ENCODE data around the gene INPP5A. TPM values are rescaled to one million over a fixed set of nuclear protein-coding genes. Genes with fewer than 3 reads are reported as not detected.

Gene INPP5A
- total RNA-seq, 1 experiment from 2014 or later, result 16.0 TPM

DNA sequence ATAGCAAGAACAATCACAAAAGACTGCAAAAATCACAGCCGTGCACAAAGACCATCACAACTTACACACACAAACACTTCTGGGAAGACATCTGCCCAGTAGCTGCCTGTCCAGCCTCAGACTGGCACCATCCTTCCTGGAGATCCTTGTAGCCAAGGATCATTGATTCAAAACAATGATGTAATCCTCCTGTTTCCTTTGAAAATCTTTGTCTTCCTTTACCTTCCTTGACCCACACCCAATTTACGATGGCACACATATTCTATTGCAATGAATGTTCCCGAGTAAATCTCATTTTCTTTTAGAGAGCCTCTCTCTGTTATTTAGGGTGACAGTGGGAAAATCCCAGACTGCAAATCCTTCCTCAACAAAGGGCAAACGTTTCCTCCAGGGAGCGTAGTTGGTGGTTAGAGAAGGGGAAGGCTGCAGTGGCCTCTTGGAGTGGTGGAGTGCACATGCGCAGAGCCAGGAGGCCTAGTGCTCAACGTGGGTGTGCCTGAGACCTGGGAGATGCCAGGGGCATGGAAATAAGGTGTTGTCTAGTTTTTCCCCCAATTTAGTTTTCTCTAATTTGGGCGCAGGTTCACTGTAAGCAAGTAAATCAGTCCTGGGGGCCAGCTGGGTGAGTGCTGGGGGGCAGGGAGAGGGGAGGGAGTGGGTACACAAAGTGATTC is 3.1 kb upstream of the INPP5A start:
- no peak for DNase-seq (ENCODE audit: low read depth)

DNA sequence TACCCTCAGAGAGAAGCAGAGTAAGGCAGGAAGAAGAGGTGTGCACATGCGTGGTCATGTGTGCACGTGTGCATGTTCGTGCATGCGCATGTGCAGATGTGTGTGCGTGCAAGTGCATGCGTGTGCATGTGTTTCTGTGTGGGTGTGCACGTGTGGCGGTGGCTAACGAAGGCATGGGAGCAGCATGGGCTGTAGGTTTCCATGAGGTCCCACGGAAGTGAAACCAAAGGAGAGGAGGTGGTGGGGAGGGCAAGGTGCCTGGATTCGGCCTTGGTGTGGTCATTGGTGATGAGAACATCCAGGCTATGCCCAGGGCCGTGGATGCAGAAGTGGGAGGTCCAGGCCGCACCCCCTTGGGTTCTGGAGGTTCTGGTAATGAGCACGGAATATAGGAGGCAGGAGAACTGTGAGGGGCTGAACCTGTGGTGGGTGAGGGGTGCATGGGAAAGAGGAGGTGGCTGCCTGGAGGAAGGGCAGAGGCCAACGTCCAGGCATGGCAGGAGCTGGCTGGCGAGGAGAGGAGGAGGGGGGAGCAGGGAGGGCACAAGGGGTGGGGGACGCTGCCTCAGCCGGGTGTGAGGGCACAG is 2.4 kb upstream of the INPP5A start:
- DNase-seq (ENCODE audit: low read depth), result no peak

DNA sequence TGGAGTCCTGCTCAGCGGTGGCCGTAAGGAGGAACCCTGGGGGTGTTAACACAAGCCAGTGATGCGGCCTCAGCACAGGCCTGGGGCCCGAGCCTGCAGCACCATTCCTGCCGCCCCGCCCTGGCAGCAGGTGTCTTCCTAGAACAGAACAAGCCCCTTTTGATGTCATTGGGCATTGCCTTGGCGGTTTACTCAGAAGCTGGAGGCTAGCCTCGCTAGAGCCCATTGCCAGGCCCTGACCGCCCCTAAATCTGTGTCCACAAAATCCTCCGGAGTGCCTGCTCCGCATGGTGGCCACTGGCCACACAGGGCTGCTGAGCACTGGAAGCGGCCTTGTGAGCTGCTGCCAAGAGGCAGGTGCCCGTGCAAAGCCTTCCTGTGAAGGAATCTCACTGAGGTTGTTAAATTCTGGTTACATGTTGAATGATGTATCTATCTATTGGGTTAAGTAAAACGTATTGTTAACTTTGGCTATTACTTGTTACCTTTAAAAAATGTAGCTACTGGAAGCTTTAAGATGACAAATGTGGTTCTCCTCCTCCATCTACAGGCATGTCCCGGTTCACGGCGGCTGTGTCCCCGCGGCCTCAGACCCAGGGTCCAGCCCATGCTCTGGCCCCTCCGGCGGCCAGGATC is 1.2 kb upstream of the INPP5A start:
- no peak for DNase-seq (ENCODE audit: low read depth)

DNA sequence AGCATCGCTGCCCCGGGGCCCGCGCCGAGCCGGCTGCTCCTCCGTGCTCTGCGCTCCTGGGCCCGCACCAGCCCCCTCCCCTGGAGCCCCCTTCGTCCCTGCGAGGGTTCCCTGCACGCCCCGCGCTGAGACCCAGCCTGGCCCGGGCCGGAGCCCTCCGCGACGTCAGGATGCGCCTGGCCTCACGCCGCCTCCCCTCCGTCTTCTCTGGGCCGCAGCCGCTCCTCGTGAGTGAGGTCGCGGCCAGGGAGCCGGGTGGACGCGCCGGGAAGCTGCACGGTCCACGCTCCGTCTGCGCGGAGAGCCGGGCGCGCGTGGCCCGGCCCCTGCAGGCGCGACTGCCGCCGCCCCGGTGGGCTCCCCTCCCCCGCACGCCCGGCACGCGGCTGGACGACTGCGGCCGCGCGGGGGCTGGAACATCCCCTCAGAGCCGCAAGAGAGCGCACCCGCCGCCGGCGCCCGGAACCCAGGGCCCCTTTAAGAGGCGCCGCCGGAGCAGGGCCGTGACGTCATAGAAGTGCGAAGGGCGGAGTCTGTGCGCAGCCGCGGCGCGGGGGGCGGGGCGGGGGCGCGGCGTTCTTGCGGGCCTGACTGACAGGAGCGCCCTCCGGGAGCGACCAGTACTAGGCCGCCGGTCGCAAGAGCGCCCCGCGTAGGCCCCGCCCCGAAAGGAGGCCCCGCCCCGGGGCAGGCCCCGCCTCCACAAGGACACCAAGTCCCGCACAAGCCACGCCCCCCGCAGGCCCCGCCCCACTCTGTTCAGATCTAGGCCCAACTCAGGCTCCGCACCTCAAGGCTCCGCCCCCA is 507 bp upstream of the INPP5A start:
- DNase-seq (ENCODE audit: low read depth), result peak; percentile 97

GRCh38 chr10:132538031-132538789 is 623 bp downstream of the INPP5A start:
- no peak for DNase-seq (ENCODE audit: low read depth)

DNA sequence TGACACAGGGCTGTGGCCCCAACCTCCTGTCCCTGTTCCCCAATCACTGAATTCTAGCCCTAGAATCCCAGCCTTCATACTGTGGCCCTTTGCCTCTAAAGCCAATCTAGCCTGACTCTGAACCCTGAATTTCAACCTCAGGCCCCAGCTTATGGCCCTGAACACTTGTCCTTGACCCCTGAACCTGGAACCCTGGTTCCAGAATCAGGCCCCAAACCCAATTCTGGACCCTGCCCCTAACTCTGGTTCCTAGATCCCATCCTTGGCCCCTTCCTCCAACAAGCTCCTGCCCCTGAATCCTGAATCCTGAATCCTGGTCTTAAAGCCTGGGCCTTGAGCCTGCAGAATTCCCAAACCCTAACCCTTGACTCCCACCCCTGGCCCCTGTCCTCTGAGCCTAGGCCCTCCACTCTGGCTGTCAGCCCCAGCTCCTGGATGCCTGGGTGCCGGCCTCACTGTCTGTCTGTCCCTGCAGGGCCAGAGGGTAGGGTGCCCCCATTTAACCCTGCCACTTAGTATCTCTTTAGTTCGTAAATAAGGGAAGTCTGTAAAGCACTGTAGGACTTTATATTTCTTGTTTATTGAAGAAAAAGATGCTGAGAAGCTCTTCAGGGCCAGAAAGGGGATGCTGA is 1.3 kb downstream of the INPP5A start:
- no peak for DNase-seq (ENCODE audit: low read depth)

DNA sequence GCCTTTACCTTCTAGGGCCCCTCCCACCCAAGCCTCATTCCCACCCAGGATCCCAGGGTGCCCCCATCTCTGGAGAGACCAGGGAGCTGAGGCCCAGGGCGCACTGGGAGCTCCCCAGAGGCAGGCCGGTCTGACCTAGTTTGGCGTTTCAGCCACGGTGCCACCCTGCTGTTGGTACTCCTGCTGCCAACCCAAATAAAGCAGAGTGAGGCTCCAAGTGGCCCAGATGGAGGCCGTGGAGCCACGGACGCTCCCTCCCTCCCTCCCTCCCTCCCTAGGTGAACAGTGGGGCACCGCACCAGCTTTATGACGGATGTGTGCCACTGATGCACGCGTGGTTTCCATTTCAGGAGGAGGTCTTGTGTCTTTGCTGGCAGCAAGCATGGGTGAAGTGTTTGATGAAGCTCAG is 1.8 kb downstream of the INPP5A start:
- DNase-seq (ENCODE audit: low read depth), result no peak

DNA sequence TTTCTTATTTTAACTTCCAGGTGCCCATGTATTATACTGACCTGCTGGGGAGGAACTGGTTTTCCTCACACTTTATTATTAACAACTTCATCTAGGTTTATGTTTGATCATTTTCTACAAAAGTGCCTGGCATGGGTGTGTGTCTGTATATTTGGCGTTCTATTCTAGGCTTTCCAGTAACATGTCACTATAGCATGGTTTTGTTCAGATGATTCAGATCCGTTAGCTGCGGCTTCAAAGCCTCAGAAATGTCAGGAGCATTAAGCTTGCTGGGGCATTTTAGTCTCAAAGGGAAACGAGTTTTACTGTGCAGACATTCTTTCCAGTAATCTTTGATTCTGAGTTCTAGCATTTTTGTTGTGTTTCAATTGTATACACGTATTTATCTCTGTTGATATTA is 2.3 kb downstream of the INPP5A start:
- DNase-seq (ENCODE audit: low read depth), result peak; percentile 62

DNA sequence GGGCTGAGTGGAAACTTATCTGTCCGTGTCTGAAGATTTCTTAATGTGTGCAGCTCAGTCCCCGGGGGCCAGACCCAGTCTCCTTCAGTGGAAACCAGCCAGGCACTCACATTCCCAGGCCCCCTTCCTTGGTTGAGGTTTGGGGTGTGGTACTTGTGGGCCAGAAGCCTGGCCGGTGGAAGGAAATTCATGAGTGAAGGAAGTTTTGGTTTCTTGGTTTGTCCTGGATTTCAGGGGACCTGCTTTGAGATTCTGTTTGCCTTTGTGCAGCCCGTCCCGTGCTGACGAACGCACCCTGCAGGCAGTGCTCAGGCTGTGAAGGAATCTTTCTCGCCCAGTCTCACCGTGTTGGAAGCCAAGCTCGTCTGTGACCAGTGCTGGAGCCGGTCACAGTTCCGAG is 2.9 kb downstream of the INPP5A start:
- DNase-seq (ENCODE audit: low read depth), result no peak

GRCh38 chr10:132541129-132541528 is 3.5 kb downstream of the INPP5A start:
- no peak for DNase-seq (ENCODE audit: low read depth)

DNA sequence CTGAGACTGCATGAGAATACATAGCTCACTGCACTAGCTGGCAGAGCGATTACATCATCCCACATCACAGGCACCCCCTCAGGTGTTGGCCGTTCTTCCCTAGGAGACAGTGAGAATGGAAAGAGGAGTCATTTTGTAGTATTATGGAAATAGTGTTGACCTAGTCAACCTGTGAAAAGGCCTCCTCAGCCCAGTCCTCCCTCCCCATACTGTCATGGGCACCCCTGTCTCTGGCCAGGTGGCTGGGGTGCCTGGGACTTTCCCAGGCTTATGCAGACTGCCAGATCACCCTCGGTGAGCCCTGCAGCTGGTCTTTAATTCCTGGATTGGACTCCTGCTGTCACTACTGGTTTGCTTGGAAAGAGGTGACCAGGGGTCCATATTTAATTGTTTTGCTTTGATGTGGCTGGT is 4.0 kb downstream of the INPP5A start:
- DNase-seq (ENCODE audit: low read depth), result no peak

DNA sequence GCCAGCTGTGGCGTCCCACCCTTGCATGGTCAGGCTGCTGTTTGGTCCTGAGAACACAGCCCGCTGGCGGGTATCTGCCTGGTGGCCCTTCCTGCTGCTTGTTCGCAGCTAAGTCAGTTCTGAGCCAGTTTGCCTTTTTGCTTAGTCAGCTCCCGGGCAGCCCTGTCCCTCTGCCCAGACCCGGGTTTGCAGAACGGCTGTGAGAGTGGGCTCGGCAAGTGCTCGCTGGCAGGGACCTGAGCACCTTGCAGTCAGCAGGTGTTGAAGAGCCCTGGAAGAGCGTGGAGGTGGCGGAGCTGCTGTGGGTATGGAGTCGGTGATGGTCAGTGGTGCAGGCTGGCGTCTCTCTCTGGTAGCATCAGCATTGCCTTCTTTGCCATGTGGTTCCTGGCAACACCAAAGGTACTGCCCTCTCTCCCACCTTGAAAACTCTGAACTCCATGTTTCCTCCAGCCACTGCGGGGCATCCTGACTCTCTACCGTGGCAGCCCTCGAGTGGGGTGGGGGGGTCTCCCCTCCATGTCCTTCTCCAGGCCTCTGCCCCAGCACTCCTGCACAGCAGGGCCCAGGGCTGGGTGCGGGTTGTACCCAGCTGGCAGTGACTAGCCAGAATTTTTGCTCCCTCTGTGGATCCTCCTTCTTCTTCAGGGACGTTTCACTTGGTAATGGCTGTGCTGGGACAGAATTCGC is 4.6 kb downstream of the INPP5A start:
- DNase-seq (ENCODE audit: low read depth), result no peak

DNA sequence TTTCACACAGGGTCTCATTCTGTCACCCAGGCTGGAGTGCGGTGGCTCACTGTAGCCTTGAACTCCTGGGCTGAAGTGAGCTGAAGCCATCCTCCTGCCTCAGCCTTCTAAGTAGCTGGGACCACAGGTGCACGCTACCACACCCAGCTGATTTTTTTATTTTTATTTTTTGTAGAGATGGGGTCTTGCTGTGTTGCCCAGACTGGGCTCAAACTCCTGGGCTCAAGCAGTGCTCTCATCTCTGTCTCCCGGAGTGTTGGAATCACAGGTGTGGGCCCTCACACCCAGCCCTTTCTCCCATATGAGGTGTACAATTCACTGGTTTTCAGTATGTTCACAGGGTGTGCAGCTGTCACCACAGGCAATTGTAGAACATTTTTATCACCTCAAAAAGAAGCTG is 5.2 kb downstream of the INPP5A start:
- no peak for DNase-seq (ENCODE audit: low read depth)

DNA sequence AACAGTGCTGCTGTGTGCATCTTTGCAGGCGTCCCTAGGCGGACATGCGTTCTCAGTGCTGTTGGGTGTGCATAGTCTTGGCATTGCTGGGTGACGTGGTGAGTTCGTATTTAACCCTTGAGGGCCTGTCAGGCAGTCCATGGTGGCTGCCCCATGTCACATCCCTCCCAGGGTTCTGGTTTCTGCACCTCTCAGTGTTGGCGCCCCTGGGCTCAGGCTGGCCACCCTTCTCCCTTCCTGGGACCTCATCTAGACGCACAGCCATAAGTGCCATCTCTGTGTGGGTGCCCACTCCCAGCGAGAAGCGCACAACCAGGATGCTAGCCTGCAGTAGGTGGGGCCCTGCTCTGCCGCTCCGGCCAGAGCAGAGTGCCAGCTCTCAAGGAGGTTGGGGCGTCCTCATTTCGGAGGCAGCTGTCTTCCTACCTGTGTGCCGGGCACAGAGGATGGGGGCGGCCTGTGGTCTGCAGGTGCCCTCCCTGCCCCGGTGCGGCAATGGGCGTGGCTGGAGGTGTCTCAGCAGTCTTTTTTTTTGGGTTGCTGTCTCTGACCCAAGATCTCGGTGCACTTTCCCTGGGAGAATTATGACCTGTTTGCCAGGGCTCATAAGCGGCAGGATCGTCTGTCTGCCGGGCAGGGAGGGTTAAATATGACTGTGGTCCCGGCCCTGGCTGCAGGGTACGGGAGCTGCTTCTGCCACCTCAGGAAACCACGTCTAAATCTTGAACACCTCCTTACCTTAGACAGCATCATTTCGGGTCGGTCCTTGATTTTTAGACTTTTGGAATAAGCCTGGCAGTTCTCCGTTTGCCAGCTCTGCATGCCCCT is 6.5 kb downstream of the INPP5A start:
- DNase-seq (ENCODE audit: low read depth), result no peak

DNA sequence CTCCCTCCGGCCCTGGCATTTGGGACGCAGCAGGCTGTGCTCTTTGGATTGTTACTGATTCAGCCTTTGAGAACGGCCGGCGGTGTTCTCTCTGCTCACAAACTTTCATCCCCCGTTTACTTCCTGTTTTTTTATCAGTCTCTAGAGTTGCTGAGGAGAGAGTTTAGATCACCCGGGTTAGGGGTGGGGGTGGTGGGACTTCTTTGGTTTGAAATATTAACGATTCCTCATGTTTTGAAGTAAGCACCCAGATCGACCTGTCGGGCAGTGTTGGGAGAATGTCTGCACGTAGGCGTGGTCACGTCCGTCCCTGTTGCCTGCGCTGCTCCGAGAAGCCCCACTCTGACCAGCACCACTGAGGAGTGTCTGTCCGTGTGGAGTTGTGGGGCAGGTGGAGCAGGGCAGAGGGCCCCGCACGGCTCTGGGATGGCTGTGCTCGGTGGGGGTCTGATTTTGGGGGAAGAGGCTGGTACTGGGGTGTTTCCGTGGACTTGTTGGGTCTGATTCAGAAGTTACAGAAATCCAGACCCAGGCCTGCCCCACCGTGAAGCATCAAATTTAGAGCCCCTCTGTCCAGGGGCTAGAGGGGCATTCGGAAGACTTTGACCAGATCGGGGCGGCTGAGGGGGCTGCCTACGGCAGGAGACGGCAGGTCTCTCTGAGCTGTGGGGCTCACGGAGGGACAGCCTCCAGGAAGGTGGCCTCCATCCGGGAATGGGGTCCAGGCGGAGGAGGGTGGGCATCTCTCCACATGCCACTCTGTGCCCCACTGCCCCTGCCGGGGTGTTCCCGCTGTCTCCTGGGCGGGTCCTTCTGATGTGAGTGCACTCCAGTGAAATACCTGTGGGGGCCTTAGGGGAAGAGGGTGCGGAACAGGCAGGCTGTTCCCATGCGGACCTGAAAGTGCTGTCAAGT is 7.4 kb downstream of the INPP5A start:
- DNase-seq (ENCODE audit: low read depth), result no peak

- DNase-seq (ENCODE audit: low read depth), result no peak
Measured at GRCh38 chr10:132545659-132546367, 8.2 kb downstream of the INPP5A start.

DNA sequence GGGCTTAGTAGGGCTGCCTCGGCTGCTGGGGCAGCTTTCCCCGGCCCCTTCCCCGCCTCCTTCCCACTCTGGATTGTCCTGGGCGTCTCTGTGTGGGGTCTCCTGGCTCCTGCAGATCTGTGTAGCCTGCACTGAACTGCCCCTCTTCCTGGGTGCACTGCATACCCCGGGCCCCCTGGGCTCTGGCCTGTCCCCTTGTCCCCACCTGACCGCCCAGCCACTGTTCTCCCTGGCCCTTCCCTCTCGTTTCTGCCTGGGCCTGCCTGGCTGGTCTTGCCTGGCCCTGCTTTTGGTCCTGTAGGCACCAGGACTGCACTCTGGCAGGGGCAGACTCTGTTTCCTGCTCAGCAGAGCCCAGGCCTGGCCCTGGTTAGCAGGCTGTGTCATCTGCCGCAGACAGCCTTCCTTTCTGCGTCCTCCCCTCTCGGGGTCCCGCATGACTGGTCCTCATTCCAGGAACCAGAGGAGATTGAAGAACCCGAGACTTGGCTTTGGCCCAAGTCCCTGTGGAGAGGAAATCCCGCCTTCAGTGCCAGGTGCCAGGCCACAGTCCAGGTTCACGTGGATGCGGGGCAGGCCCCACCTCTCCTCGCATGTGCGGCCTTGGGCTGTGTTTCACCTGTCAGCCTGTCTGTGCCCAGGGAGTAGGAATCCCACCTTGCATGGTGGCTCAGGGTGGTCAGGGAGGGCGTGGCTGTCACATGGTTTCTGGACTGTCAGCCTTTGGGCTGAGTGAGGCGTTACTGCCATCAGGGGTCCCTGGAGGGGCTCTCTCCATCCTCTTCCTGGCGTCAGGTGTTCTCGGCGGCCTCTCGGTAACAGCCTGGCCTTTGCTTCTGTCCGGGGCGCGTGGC is 9.2 kb downstream of the INPP5A start:
- DNase-seq (ENCODE audit: low read depth), result no peak

All from LHCN-M2 (cell line).